ENCODE data around the gene PRRC1. TPM values are rescaled to one million over a fixed set of nuclear protein-coding genes. Genes with fewer than 3 reads are reported as not detected.
A peak's percentile ranks its signal among the peaks of the same experiment; 100 is the strongest.

The PRRC1 gene
- total RNA-seq, 2 donors from 2014 or later, result 42.9 to 51.0 TPM

DNA sequence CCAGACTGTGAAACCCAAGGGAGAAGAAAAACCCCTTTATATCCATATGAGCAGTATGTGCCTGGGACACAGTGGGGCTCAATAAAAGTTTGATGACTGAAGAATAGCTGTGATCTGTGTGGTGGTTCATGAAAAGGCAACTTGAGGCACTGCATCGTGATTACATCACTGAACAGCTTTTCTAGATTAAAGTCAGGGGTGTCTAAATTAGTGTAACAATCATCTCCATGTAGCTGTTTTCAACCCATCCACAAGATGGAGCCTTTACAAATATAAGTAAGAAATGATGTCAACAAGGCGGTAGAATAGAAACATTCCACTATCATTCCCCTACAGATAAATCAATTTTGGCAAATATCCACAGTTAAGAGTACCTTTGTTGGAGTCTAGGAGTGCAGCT, 55.5 kb downstream of the PRRC1 start:
- Mint-ChIP-seq H3K9me3 (peaks cover 7 to 8% of the 10 kb centered on the region in 2 donors), H3K27me3 (ENCODE audit: low read depth) (peaks cover 21% of the 10 kb centered on the region), H3K27ac (no peak overlapping the region), H3K36me3 (ENCODE audit: insufficient read depth in 2 of 2) (peaks cover 6 to 7% of the 10 kb centered on the region in 2 donors), H3K4me3 (no peak overlapping the region), H3K4me1 (ENCODE audit: low read depth) (peaks cover 8% of the 10 kb centered on the region)
- DNase-seq, result no peak
- peak; percentile 37 to 69 for ATAC-seq (replicated peaks in 1 of 2)

DNA sequence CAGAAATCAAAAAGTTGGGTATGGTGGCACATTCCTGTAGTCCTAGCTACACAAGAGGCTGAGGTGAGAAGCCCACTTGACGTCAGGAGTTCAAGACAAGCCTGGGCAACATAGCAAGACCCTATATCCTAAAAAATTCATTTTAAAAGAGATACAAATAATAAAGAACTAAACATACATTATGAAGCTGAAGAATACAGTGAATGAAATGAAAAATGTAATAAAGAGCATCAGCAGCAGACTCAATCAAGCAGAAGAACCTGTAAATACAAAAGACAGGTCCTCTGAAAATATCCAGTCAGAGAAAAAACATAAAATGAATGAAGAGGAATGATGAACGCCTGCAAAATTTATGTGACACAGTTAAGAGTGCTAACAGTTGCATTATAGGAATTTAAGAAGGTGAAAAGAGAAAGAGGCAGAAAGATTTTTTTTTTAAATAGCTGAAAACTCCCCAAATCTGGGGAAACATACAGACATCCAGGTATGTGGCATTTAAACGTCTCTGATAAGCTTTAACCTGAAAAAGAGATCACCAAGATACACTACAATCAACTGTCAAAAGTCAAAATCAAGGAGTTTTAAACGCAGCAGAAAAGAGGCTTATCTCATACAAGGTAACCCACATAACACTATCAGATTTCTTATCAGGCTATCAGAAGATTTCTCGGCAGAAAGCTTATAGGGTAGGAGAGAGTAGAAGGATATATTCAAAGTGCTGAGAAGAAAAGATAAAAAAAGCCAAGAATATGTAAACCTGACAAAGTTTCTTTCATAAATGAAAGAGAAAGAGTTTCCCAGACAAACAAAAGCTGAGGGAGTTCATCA, 57.6 kb downstream of the PRRC1 start:
- ATAC-seq (replicated peaks in 1 of 2), result no peak
- no peak overlapping the region for H3K4me3 Mint-ChIP-seq
- no peak overlapping the region for H3K27ac Mint-ChIP-seq
- H3K36me3 Mint-ChIP-seq (ENCODE audit: insufficient read depth in 2 of 2), result peaks cover 6 to 7% of the 10 kb centered on the region in 2 donors
- DNase-seq, result no peak
- peaks cover 14% of the 10 kb centered on the region for H3K27me3 Mint-ChIP-seq (ENCODE audit: low read depth)
- H3K9me3 Mint-ChIP-seq, result peaks cover 7 to 8% of the 10 kb centered on the region in 2 donors
- H3K4me1 Mint-ChIP-seq (ENCODE audit: low read depth), result no peaks in the 10 kb centered on the region

GRCh38 chr5:127577458-127577857, 60.0 kb downstream of the PRRC1 start:
- ATAC-seq (replicated peaks in 1 of 2), result no peak
- Mint-ChIP-seq H3K4me1 (ENCODE audit: low read depth) (peaks cover 5% of the 10 kb centered on the region), H3K36me3 (ENCODE audit: insufficient read depth in 2 of 2) (peaks cover 6 to 7% of the 10 kb centered on the region in 2 donors)

GRCh38 chr5:127580731-127581130, 63.3 kb downstream of the PRRC1 start:
- H3K36me3 Mint-ChIP-seq (ENCODE audit: insufficient read depth in 2 of 2), result no peaks in the 10 kb centered on the region
- no peaks in the 10 kb centered on the region for H3K9me3 Mint-ChIP-seq
- DNase-seq, result no peak
- peaks cover 12% of the 10 kb centered on the region for H3K27me3 Mint-ChIP-seq (ENCODE audit: low read depth)
- H3K4me1 Mint-ChIP-seq (ENCODE audit: low read depth), result peaks cover 10% of the 10 kb centered on the region
- peak; percentile 50 to 51 for ATAC-seq (replicated peaks in 1 of 2)
- H3K4me3 Mint-ChIP-seq, result no peak overlapping the region
- H3K27ac Mint-ChIP-seq, result no peak overlapping the region

More at GRCh38 chr5:127577458-127577857, 60.0 kb downstream of the PRRC1 start:
- no peak overlapping the region for H3K4me3 Mint-ChIP-seq
- peaks cover 14% of the 10 kb centered on the region for H3K27me3 Mint-ChIP-seq (ENCODE audit: low read depth)
- peaks cover 7 to 8% of the 10 kb centered on the region in 2 donors for H3K9me3 Mint-ChIP-seq
- DNase-seq, result no peak
- peak overlapping the region; percentile 5 for H3K27ac Mint-ChIP-seq

- no peak overlapping the region for H3K4me3 Mint-ChIP-seq
- no peak for DNase-seq
- peaks cover 13% of the 10 kb centered on the region for H3K4me1 Mint-ChIP-seq (ENCODE audit: low read depth)
- no peak for ATAC-seq (replicated peaks in 1 of 2)
- H3K36me3 Mint-ChIP-seq (ENCODE audit: insufficient read depth in 2 of 2), result no peaks in the 10 kb centered on the region
- H3K9me3 Mint-ChIP-seq, result no peaks in the 10 kb centered on the region
- H3K27ac Mint-ChIP-seq, result no peak overlapping the region
- H3K27me3 Mint-ChIP-seq (ENCODE audit: low read depth), result peaks cover 12% of the 10 kb centered on the region
These were observed 64.0 kb downstream of the PRRC1 start for GRCh38 chr5:127581450-127581849.

GRCh38 chr5:127582773-127583370, 65.4 kb downstream of the PRRC1 start:
- Mint-ChIP-seq H3K27ac (no peak overlapping the region), H3K27me3 (ENCODE audit: low read depth) (peaks cover 18% of the 10 kb centered on the region), H3K4me3 (no peak overlapping the region), H3K4me1 (ENCODE audit: low read depth) (peaks cover 20% of the 10 kb centered on the region), H3K36me3 (ENCODE audit: insufficient read depth in 2 of 2) (no peaks in the 10 kb centered on the region), H3K9me3 (no peaks in the 10 kb centered on the region)
- no peak for ATAC-seq (replicated peaks in 1 of 2)
- DNase-seq, result no peak

DNA sequence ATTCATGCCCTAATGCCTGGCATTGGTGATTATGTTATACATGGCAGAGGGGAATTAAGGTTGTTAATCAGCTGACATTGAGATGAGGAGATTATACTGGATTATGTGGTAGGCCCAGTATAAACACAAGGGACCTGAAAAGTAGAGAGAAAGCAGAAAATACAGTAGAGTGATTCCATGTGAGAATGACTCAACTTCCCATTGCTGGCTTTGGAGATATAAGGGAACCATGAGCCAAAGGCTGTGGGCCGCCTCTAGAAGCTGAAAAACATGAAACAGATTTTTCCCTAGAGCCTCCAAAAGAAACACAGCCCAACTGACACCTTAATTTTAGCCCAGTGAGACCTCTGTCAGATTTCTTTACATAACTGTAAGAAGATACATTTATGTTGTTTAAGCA, 66.4 kb downstream of the PRRC1 start:
- no peak overlapping the region for H3K27ac Mint-ChIP-seq
- H3K4me3 Mint-ChIP-seq, result no peak overlapping the region
- peaks cover 20% of the 10 kb centered on the region for H3K4me1 Mint-ChIP-seq (ENCODE audit: low read depth)
- DNase-seq (no peak), ATAC-seq (replicated peaks in 1 of 2) (no peak)
- peaks cover 23% of the 10 kb centered on the region for H3K27me3 Mint-ChIP-seq (ENCODE audit: low read depth)
- no peaks in the 10 kb centered on the region for H3K9me3 Mint-ChIP-seq
- H3K36me3 Mint-ChIP-seq (ENCODE audit: insufficient read depth in 2 of 2), result no peaks in the 10 kb centered on the region

DNA sequence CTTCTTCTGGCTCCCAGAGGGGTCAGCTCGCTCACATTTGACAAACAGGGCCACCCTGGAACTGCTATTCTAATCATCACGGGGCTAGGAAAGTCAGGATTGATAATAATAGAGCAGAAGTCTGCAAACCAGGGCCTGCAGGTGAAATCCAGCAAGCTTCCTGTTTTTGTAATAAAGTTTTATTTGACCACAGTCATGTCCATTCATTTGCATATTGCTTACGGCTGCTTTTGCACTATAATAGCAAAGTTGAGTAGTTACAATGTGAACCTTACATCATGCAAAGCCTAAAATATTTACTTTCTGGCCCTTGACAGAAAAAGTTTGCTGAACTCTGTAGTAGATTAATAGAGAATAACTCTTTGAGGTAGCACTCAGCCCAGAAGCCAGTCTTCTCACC, 68.2 kb downstream of the PRRC1 start:
- no peaks in the 10 kb centered on the region for H3K9me3 Mint-ChIP-seq
- peaks cover 38% of the 10 kb centered on the region for H3K27me3 Mint-ChIP-seq (ENCODE audit: low read depth)
- ATAC-seq (replicated peaks in 1 of 2), result no peak
- no peak overlapping the region for H3K4me3 Mint-ChIP-seq
- DNase-seq, result no peak
- H3K4me1 Mint-ChIP-seq (ENCODE audit: low read depth), result peaks cover 25% of the 10 kb centered on the region
- no peaks in the 10 kb centered on the region for H3K36me3 Mint-ChIP-seq (ENCODE audit: insufficient read depth in 2 of 2)
- no peak overlapping the region for H3K27ac Mint-ChIP-seq

DNA sequence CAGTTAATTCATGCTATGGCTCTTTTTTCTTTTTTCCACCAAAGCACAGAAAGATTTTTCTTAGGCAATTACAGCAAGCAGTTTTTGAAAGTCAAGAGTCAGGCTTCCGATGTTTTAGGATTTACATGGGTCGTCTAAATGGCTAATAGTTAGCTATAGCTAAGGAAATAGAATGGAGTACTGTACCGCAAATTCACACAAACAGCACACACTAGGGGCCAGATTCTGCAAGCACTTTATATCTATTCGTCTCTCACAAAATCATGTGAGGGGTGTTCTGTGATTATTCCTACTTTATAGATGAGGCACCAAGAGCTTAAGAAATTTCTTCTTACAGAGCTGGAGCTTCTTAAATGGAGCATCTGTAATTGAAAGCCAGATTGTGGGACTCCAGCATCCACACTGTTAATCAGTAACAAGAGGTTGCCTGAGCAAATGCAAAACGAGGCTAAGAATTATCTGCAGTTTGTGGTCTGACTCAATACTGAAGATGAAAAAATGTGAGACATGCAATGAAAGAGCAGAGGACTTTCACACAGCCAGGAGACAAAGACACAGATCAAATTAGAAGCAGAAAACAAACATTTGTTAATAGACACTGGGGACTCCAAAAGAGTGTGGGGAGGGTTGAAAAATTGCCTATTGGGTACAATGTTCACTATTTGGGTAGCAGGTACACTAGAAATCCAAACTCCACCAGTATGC, 68.8 kb downstream of the PRRC1 start:
- Mint-ChIP-seq H3K36me3 (ENCODE audit: insufficient read depth in 2 of 2) (no peaks in the 10 kb centered on the region), H3K27me3 (ENCODE audit: low read depth) (peaks cover 40% of the 10 kb centered on the region), H3K27ac (no peak overlapping the region), H3K9me3 (no peaks in the 10 kb centered on the region), H3K4me3 (peak overlapping the region in 1 of 2 donors; percentile 23), H3K4me1 (ENCODE audit: low read depth) (peaks cover 24% of the 10 kb centered on the region)
- DNase-seq (no peak), ATAC-seq (replicated peaks in 1 of 2) (peak; percentile 62 to 63)

GRCh38 chr5:127586811-127587210, 69.4 kb downstream of the PRRC1 start:
- ATAC-seq (replicated peaks in 1 of 2) (peak; percentile 58 to 68), DNase-seq (no peak)
- Mint-ChIP-seq H3K36me3 (ENCODE audit: insufficient read depth in 2 of 2) (no peaks in the 10 kb centered on the region), H3K9me3 (no peaks in the 10 kb centered on the region), H3K27me3 (ENCODE audit: low read depth) (peaks cover 35% of the 10 kb centered on the region), H3K4me1 (ENCODE audit: low read depth) (peaks cover 24% of the 10 kb centered on the region), H3K27ac (no peak overlapping the region), H3K4me3 (no peak overlapping the region)

GRCh38 chr5:127587246-127587917, 69.9 kb downstream of the PRRC1 start:
- DNase-seq (no peak), ATAC-seq (replicated peaks in 1 of 2) (no peak)
- Mint-ChIP-seq H3K4me3 (no peak overlapping the region), H3K4me1 (ENCODE audit: low read depth) (peaks cover 24% of the 10 kb centered on the region), H3K36me3 (ENCODE audit: insufficient read depth in 2 of 2) (no peaks in the 10 kb centered on the region), H3K9me3 (no peaks in the 10 kb centered on the region), H3K27ac (no peak overlapping the region), H3K27me3 (ENCODE audit: low read depth) (peaks cover 33% of the 10 kb centered on the region)

- Mint-ChIP-seq H3K9me3 (no peaks in the 10 kb centered on the region), H3K4me1 (ENCODE audit: low read depth) (peaks cover 24% of the 10 kb centered on the region), H3K27ac (no peak overlapping the region), H3K4me3 (no peak overlapping the region), H3K27me3 (ENCODE audit: low read depth) (peaks cover 28% of the 10 kb centered on the region), H3K36me3 (ENCODE audit: insufficient read depth in 2 of 2) (no peaks in the 10 kb centered on the region)
- ATAC-seq (replicated peaks in 1 of 2), result no peak
- no peak for DNase-seq
These were observed 70.9 kb downstream of the PRRC1 start for GRCh38 chr5:127588368-127588767.

Data from activated T-cell treated with anti-CD3 and anti-CD28 coated beads, Interleukin-2, amount 50 U/mL, for 72 hours (primary cell).